Measurements from ENCODE around the gene B3GNT5. TPM values are rescaled to one million over a fixed set of nuclear protein-coding genes. Genes with fewer than 3 reads are reported as not detected.

The B3GNT5 gene
- total and polyA plus RNA-seq, 2 donors (not counting 1 experiment from before 2014, with no cell fraction given), result 0.07 to 0.37 TPM

DNA sequence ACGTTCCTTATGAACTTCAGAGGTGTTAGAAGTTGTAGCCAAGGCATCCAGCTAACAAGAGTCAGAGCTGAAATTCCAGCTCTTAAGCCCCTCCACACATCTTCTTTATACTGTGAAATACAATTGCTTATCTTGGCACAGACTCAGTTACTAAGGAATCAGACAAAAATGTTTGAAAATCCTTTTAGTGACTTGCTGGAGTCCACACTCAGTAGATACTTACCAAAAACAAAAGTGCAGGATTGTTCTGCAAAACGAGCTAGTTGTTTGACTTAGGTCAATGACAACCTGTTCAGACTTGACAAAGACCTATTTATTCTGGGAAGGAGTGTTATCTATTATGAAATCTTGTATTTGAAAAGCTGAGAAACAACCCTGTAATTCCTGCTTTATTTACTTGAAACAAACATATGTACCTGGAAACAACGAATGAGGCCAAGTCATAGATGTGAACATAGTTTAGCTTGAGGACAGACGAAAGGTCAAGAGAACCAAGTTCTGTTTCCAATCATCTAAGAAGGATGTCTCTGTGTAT lies 38.5 kb downstream of the B3GNT5 start:
- TF ChIP-seq EZH2 (IDR thresholded peaks at IDR 0.05; ENCODE audit: borderline replicate concordance, insufficient read depth, low read depth, low read length, poor library complexity, severe bottlenecking), result no peak
- TF ChIP-seq, protein P1, sequence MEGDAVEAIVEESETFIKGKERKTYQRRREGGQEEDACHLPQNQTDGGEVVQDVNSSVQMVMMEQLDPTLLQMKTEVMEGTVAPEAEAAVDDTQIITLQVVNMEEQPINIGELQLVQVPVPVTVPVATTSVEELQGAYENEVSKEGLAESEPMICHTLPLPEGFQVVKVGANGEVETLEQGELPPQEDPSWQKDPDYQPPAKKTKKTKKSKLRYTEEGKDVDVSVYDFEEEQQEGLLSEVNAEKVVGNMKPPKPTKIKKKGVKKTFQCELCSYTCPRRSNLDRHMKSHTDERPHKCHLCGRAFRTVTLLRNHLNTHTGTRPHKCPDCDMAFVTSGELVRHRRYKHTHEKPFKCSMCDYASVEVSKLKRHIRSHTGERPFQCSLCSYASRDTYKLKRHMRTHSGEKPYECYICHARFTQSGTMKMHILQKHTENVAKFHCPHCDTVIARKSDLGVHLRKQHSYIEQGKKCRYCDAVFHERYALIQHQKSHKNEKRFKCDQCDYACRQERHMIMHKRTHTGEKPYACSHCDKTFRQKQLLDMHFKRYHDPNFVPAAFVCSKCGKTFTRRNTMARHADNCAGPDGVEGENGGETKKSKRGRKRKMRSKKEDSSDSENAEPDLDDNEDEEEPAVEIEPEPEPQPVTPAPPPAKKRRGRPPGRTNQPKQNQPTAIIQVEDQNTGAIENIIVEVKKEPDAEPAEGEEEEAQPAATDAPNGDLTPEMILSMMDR (IDR thresholded peaks at IDR 0.05), result no peak
- WGBS (ENCODE audit: insufficient coverage), result 100% methylated on average over 2 of the region's 4 CpGs
- ChIA-PET POLR2A (no interaction called here), CTCF (no interaction called here)
- Mint-ChIP-seq H3K4me1 (peaks cover 5% of the 10 kb centered on the region), H3K27me3 (no peaks in the 10 kb centered on the region), H3K9me3 (ENCODE audit: insufficient read depth) (no peaks in the 10 kb centered on the region), H3K4me3 (no peak overlapping the region), H3K27ac (no peak overlapping the region)
- ATAC-seq (ENCODE audit: low read depth), result no peak
- H3K4me2 ChIP-seq (replicated peaks; ENCODE audit: low read depth, low read length, poor library complexity, severe bottlenecking), result no peak overlapping the region
- H3K79me2 ChIP-seq (ENCODE audit: control insufficient read depth, insufficient read depth, low read length), result no peaks in the 10 kb centered on the region
- no peak for DNase-seq
- no peak overlapping the region for H3K4me3 ChIP-seq (ENCODE audit: control extremely low read depth in 1 of 5, extremely low read depth in 1 of 5, insufficient read depth in 1 of 5, low read depth in 2 of 5, low read length in 4 of 5)
- intact Hi-C loops (cut with micrococcal nuclease), result no loop called here
- no peak overlapping the region for H3K27ac ChIP-seq (ENCODE audit: low read length in 2 of 2)
- no peaks in the 10 kb centered on the region for H4K20me1 ChIP-seq (ENCODE audit: control insufficient read depth, insufficient read depth, low read length, poor library complexity, severe bottlenecking)
- peaks cover 0 to 4% (median 4%) of the 10 kb centered on the region in 4 experiments for H3K27me3 ChIP-seq (replicated peaks in 1 of 4; ENCODE audit: control extremely low read depth in 1 of 4, control insufficient read depth in 3 of 4, insufficient read depth in 4 of 4, low read length in 3 of 4)
- no peak overlapping the region for H2AFZ ChIP-seq (ENCODE audit: insufficient read depth, low read depth, low read length, poor library complexity, severe bottlenecking)
- peaks cover 0 to 1% (median 0%) of the 10 kb centered on the region in 3 donors for H3K9me3 ChIP-seq (ENCODE audit: control extremely low read depth in 1 of 3, control insufficient read depth in 2 of 3, insufficient read depth in 1 of 3, low read length in 2 of 3)
- no peak overlapping the region for H3K9ac ChIP-seq (ENCODE audit: low read length)
- H3K36me3 ChIP-seq (replicated peaks in 1 of 2; ENCODE audit: control extremely low read depth in 1 of 2, control insufficient read depth in 1 of 2, extremely low read depth in 1 of 2, insufficient read depth in 2 of 2, low read length in 1 of 2), result no peaks in the 10 kb centered on the region
- H3K4me1 ChIP-seq (ENCODE audit: control insufficient read depth in 2 of 2, insufficient read depth in 2 of 2, low read length in 2 of 2), result no peaks in the 10 kb centered on the region

- TF ChIP-seq, protein P1 (IDR thresholded peaks at IDR 0.05), result no peak
- TF ChIP-seq EZH2 (IDR thresholded peaks at IDR 0.05; ENCODE audit: borderline replicate concordance, insufficient read depth, low read depth, low read length, poor library complexity, severe bottlenecking), result no peak
- ChIA-PET CTCF (no interaction called here), POLR2A (no interaction called here)
- no peak for ATAC-seq (ENCODE audit: low read depth)
- Histone ChIP-seq H3K9me3 (ENCODE audit: control extremely low read depth in 1 of 3, control insufficient read depth in 2 of 3, insufficient read depth in 1 of 3, low read length in 2 of 3) (peaks cover 0 to 1% (median 0%) of the 10 kb centered on the region in 3 donors), H3K4me3 (ENCODE audit: control extremely low read depth in 1 of 5, extremely low read depth in 1 of 5, insufficient read depth in 1 of 5, low read depth in 2 of 5, low read length in 4 of 5) (no peak overlapping the region), H3K27me3 (replicated peaks in 1 of 4; ENCODE audit: control extremely low read depth in 1 of 4, control insufficient read depth in 3 of 4, insufficient read depth in 4 of 4, low read length in 3 of 4) (peaks cover 0 to 5% (median 4%) of the 10 kb centered on the region in 4 experiments), H3K79me2 (ENCODE audit: control insufficient read depth, insufficient read depth, low read length) (no peaks in the 10 kb centered on the region), H3K4me1 (ENCODE audit: control insufficient read depth in 2 of 2, insufficient read depth in 2 of 2, low read length in 2 of 2) (no peaks in the 10 kb centered on the region), H3K9ac (ENCODE audit: low read length) (no peak overlapping the region), H3K36me3 (replicated peaks in 1 of 2; ENCODE audit: control extremely low read depth in 1 of 2, control insufficient read depth in 1 of 2, extremely low read depth in 1 of 2, insufficient read depth in 2 of 2, low read length in 1 of 2) (no peaks in the 10 kb centered on the region), H3K27ac (ENCODE audit: low read length in 2 of 2) (no peak overlapping the region), H4K20me1 (ENCODE audit: control insufficient read depth, insufficient read depth, low read length, poor library complexity, severe bottlenecking) (no peaks in the 10 kb centered on the region), H3K4me2 (replicated peaks; ENCODE audit: low read depth, low read length, poor library complexity, severe bottlenecking) (no peak overlapping the region), H2AFZ (ENCODE audit: insufficient read depth, low read depth, low read length, poor library complexity, severe bottlenecking) (no peak overlapping the region)
- DNase-seq, result no peak
- Mint-ChIP-seq H3K27ac (no peak overlapping the region), H3K4me1 (no peaks in the 10 kb centered on the region), H3K27me3 (no peaks in the 10 kb centered on the region), H3K4me3 (no peak overlapping the region), H3K9me3 (ENCODE audit: insufficient read depth) (no peaks in the 10 kb centered on the region)
- intact Hi-C loops (cut with micrococcal nuclease), result no loop called here
- no CpG with 5 or more reads among the region's 2 CpGs for WGBS (ENCODE audit: insufficient coverage)
Observed at GRCh38 chr3:183293966-183294365, 40.9 kb downstream of the B3GNT5 start.

Measured in B cell (primary cell).